Smooth muscle cell (in vitro differentiated cells): ENCODE measurements around the gene AKR1C1. TPM values are rescaled to one million over a fixed set of nuclear protein-coding genes. Genes with fewer than 3 reads are reported as not detected.
"Not testable (repeated sequence)": the region's sequence is repeated elsewhere in the genome, so short reads cannot be mapped to it uniquely, and the experiment has no call there.

Experiments
- DNase-seq: peaks from one replicate; lab custom pipeline; 2025; ENCODE audit not compliant: unreplicated experiment; lab: John Stamatoyannopoulos, UW
- H2AFZ ChIP-seq: fragments of 200-600 bp; sonication (generic); 2 replicates; pipeline ENCODE4 v1.6.0; 2016; ENCODE audit warnings: antibody characterized with exemption, low read depth, mild to moderate bottlenecking
- H3F3A ChIP-seq: fragments of 200-600 bp; sonication (generic); 2 replicates; pipeline ENCODE4 v1.6.0; 2017; ENCODE audit warnings: antibody characterized with exemption, low read depth
- H3K27ac ChIP-seq: fragments of 200-600 bp; sonication (generic); 2 replicates; pipeline ENCODE4 v1.5.1; 2016; ENCODE audit warnings: low read depth, mild to moderate bottlenecking
- H3K27me3 ChIP-seq: fragments of 200-600 bp; sonication (generic); 2 replicates; pipeline ENCODE4 v1.6.1; 2016; ENCODE audit warnings: low read depth, mild to moderate bottlenecking
- H3K36me3 ChIP-seq: fragments of 200-600 bp; sonication (generic); 2 replicates; pipeline ENCODE4 v1.5.1; 2016; ENCODE audit warnings: low read depth
- H3K4me1 ChIP-seq: fragments of 200-600 bp; sonication (generic); 2 replicates; pipeline ENCODE4 v1.5.1; 2016; ENCODE audit warnings: low read depth
- H3K4me2 ChIP-seq: fragments of 200-600 bp; sonication (generic); 2 replicates; pipeline ENCODE4 v1.6.0; 2016; ENCODE audit warnings: mild to moderate bottlenecking
- H3K4me3 ChIP-seq: fragments of 200-600 bp; sonication (generic); 2 replicates; pipeline ENCODE4 v1.5.1; 2016; ENCODE audit warnings: mild to moderate bottlenecking
- H3K79me2 ChIP-seq: fragments of 200-600 bp; sonication (generic); 2 replicates; pipeline ENCODE4 v1.6.0; 2016; ENCODE audit warnings: low read depth, mild to moderate bottlenecking
- H3K9ac ChIP-seq: fragments of 200-600 bp; sonication (generic); 2 replicates; pipeline ENCODE4 v1.6.0; 2016; ENCODE audit warnings: low read depth
- H3K9me3 ChIP-seq: fragments of 200-600 bp; sonication (generic); replicated peaks from 2 replicates; pipeline ENCODE4 v1.5.1; 2016; ENCODE audit warnings: low read depth
- H4K20me1 ChIP-seq: fragments of 200-600 bp; sonication (generic); 2 replicates; pipeline ENCODE4 v1.6.0; 2016; ENCODE audit warnings: low read depth
- WGBS: methylation state at CpG from one replicate; pipeline ENCODE4 v1.1.7; 2016; ENCODE audit warnings: low lambda C conversion rate; 5-methylcytosine and 5-hydroxymethylcytosine counted together
- polyA plus RNA-seq: library from polyadenylated mRNA; unstranded; fragments of >200 nt; fragmentation: Nextera tagmentation; extraction: Ambion mirVana; gene quantifications from 2 replicates; pipeline ENCODE4 v1.2.1, GENCODE V29; 2016
- total RNA-seq: library from RNA; depleted of rRNA; stranded (reverse); fragments of >200 nt; gene quantifications from 2 replicates; pipeline ENCODE4 v1.2.3, GENCODE V29; 2014
- TF ChIP-seq, protein P1 (sequence below): fragments of 200-600 bp; sonication (generic); IDR thresholded peaks from 2 replicates; pipeline ENCODE4 v1.5.1; 2017; ENCODE audit warnings: borderline replicate concordance, mild to moderate bottlenecking, antibody characterized with exemption; ENCODE audit not compliant: insufficient read depth, poor library complexity, severe bottlenecking

The AKR1C1 gene
- total and polyA plus RNA-seq, 2 experiments from 2014 or later, result 16.3 to 20.5 TPM

DNA sequence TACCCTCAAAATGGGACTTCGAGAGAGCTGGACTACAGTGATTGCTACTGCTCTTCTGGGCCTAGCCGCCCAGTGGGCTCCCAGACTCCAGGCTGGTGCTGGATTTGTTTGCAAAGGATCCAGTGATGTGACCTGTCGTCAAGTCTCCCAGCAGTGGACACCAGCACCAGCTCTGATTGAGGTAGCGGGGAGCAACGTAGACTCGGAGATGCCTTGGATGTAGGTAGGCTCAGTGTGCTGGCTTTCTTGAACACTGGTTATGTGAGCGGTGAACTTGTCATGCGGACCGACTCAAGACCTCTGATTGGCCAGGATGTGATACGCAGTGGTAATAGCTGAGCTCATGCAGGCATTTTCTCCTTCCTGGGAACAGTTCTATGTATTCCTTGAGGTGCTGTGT, 21.0 kb downstream of the AKR1C1 start:
- H3K4me2 ChIP-seq, result no peak overlapping the region
- no peak overlapping the region for H3K27ac ChIP-seq
- no peaks in the 10 kb centered on the region for H3K27me3 ChIP-seq
- no peaks in the 10 kb centered on the region for H3F3A ChIP-seq
- no peak for DNase-seq
- H3K9ac ChIP-seq, result no peak overlapping the region
- no peaks in the 10 kb centered on the region for H3K9me3 ChIP-seq
- no peaks in the 10 kb centered on the region for H3K4me1 ChIP-seq
- H4K20me1 ChIP-seq, result no peaks in the 10 kb centered on the region
- H3K36me3 ChIP-seq, result no peaks in the 10 kb centered on the region
- no peaks in the 10 kb centered on the region for H3K79me2 ChIP-seq
- TF ChIP-seq, protein P1, sequence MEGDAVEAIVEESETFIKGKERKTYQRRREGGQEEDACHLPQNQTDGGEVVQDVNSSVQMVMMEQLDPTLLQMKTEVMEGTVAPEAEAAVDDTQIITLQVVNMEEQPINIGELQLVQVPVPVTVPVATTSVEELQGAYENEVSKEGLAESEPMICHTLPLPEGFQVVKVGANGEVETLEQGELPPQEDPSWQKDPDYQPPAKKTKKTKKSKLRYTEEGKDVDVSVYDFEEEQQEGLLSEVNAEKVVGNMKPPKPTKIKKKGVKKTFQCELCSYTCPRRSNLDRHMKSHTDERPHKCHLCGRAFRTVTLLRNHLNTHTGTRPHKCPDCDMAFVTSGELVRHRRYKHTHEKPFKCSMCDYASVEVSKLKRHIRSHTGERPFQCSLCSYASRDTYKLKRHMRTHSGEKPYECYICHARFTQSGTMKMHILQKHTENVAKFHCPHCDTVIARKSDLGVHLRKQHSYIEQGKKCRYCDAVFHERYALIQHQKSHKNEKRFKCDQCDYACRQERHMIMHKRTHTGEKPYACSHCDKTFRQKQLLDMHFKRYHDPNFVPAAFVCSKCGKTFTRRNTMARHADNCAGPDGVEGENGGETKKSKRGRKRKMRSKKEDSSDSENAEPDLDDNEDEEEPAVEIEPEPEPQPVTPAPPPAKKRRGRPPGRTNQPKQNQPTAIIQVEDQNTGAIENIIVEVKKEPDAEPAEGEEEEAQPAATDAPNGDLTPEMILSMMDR, result no peak
- no peak overlapping the region for H2AFZ ChIP-seq
- H3K4me3 ChIP-seq, result no peak overlapping the region
- 97% methylated on average over 10 of the region's 10 CpGs for WGBS

DNA sequence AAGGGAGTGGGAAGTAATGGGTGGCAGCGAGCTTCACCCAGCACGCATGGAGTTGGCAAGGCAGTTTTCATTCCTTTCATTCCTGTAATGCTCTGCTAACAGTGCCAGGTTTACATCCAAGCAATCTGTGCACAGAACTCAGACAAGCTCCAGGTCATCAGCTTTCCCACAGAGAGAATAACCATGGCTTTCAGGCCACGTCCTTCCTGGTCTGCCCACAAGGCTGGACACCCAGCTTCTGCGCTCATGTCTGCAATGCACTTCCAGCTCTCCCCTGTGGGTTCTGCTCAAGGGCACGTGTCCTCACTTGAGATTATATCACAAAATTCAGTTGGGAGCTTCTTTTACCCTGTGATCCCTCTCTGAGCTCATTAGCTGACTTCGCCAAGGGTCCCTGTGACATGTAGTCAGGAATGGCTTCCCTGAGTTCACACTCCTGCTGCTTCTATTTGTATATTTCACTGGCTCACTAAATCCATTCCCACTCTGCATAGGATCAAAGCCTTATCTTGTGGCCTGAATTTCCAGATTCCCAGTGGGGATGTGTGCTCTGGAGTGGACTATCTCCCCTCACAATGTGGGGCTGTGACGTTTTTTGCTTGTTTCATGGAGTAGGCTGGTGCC, 21.9 kb downstream of the AKR1C1 start:
- no peak overlapping the region for H3K9ac ChIP-seq
- no peaks in the 10 kb centered on the region for H3K27me3 ChIP-seq
- H3K4me1 ChIP-seq, result no peaks in the 10 kb centered on the region
- 47% methylated on average over 7 of the region's 7 CpGs for WGBS
- no peaks in the 10 kb centered on the region for H3K36me3 ChIP-seq
- no peaks in the 10 kb centered on the region for H4K20me1 ChIP-seq
- H3K27ac ChIP-seq, result no peak overlapping the region
- no peak overlapping the region for H2AFZ ChIP-seq
- H3K4me2 ChIP-seq, result peak overlapping the region; percentile 32
- TF ChIP-seq, protein P1, result no peak
- DNase-seq, result no peak
- H3K4me3 ChIP-seq, result no peak overlapping the region
- no peaks in the 10 kb centered on the region for H3K9me3 ChIP-seq
- no peaks in the 10 kb centered on the region for H3K79me2 ChIP-seq
- H3F3A ChIP-seq, result no peaks in the 10 kb centered on the region

- not testable (repeated sequence) for H3K27me3 ChIP-seq, DNase-seq, H3K4me2 ChIP-seq, H3F3A ChIP-seq, H3K4me1 ChIP-seq, H4K20me1 ChIP-seq, H3K36me3 ChIP-seq, H3K4me3 ChIP-seq, H3K9me3 ChIP-seq, H3K79me2 ChIP-seq, H3K27ac ChIP-seq, H2AFZ ChIP-seq, H3K9ac ChIP-seq
- WGBS, result 95% methylated on average over 6 of the region's 6 CpGs
These were observed 24.9 kb downstream of the AKR1C1 start for GRCh38 chr10:4988000-4988641.

DNA sequence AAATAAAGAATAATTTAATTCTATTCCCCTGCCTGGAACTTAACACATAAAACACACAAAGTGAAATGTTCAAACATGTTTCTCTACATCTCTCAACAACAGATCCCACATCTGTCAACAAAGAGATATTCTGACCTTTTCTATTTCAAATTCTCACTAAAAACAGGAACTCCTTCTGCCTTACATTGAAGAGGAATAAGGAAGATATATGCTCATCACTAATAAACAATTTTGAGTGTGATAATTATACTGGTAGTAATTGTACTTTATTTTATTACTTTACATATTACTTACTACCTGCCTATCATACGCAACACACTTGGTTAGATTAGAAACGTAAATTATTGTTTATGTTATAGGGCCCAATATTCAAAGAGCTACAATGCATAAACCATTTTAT, 27.0 kb downstream of the AKR1C1 start:
- Histone ChIP-seq H3K4me2 (no peak overlapping the region), H3K27ac (no peak overlapping the region), H3K36me3 (no peaks in the 10 kb centered on the region), H3K4me1 (no peaks in the 10 kb centered on the region), H4K20me1 (no peaks in the 10 kb centered on the region), H3K27me3 (no peaks in the 10 kb centered on the region), H3K79me2 (no peaks in the 10 kb centered on the region), H3K9me3 (no peaks in the 10 kb centered on the region), H3F3A (no peaks in the 10 kb centered on the region), H2AFZ (no peak overlapping the region), H3K4me3 (no peak overlapping the region), H3K9ac (no peak overlapping the region)
- no peak for DNase-seq
- TF ChIP-seq, protein P1, result no peak
- WGBS, result 95% methylated on average over 2 of the region's 2 CpGs

DNA sequence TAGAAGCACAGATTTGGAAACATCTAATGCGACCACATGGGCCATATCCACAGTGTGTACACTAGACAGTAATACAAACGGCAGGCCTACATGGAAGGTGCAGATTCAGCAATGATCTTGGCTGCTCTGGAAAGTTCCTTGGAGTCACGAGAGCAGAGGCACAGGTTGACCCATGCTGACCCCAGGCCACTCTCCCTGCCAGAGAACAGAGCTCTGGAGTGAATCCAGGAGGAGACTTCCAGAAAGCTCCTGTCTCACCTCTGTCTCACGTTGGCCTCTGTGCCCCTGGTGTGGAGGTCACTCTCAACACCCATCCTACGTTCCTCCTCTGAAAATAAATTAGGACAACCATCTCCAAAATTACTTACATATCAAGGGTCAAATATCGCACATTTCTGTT, 28.2 kb downstream of the AKR1C1 start:
- not testable (repeated sequence) for H3K36me3 ChIP-seq, H4K20me1 ChIP-seq, H3K9me3 ChIP-seq, H3F3A ChIP-seq, H3K4me3 ChIP-seq, H3K27me3 ChIP-seq, H3K79me2 ChIP-seq, H3K4me2 ChIP-seq, H3K27ac ChIP-seq, H2AFZ ChIP-seq, H3K9ac ChIP-seq, H3K4me1 ChIP-seq, DNase-seq
- 93% methylated on average over 3 of the region's 6 CpGs for WGBS

DNA sequence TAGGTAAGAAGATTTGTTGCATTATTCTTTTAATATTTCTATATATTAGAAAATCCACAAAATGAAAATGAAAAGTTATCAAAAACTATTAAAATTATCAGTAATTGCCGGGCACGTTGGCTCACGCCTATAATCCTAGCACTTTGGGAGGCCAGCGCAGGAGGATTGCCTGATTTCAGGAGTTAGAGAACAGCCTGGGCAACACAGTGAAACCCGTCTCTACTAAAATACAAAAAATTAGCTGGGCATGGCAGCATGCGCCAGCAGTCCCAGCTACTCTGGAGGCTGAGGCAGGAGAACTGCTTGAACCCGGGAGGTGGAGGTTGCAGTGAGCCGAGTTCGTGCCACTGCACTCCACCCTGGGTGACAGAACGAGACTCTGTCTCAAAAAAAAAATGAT, 29.3 kb downstream of the AKR1C1 start:
- not testable (repeated sequence) for H3F3A ChIP-seq, H2AFZ ChIP-seq, H3K27ac ChIP-seq, DNase-seq, H3K9ac ChIP-seq, H3K9me3 ChIP-seq, H3K4me3 ChIP-seq, H3K4me1 ChIP-seq, H3K79me2 ChIP-seq, H3K4me2 ChIP-seq, H3K36me3 ChIP-seq, H3K27me3 ChIP-seq, H4K20me1 ChIP-seq
- 97% methylated on average over 10 of the region's 10 CpGs for WGBS
